ENCODE data around the gene DUSP22. TPM values are rescaled to one million over a fixed set of nuclear protein-coding genes. Genes with fewer than 3 reads are reported as not detected.

Gene DUSP22
- total RNA-seq, 1 experiment from 2014 or later: 34.8 TPM

DNA sequence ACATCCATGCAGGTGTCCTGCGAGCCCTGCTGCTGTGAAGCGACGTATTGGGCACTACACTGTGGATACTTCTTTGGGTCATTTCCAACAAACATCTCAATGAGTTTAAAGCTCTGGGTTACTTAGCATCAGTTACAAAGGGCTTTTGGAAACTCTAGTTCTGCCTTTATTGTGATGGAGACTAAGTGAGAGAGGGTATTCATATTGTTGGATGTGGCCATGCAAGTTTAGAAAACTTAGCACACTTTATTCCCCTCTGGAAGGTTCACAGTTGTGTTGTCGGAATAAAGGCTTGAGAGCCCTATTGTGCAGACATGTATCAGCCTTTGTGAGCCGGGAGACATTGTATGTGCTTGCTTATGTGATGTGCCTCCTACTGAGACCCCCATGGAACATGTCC is 22.1 kb downstream of the DUSP22 start:
- no TSS peak for BruUV-seq (replicated peaks)
- no peaks in the 10 kb centered on the region for H3K36me3 ChIP-seq (ENCODE audit: control insufficient read depth, insufficient read depth, low read length)
- TF ChIP-seq, protein P1, sequence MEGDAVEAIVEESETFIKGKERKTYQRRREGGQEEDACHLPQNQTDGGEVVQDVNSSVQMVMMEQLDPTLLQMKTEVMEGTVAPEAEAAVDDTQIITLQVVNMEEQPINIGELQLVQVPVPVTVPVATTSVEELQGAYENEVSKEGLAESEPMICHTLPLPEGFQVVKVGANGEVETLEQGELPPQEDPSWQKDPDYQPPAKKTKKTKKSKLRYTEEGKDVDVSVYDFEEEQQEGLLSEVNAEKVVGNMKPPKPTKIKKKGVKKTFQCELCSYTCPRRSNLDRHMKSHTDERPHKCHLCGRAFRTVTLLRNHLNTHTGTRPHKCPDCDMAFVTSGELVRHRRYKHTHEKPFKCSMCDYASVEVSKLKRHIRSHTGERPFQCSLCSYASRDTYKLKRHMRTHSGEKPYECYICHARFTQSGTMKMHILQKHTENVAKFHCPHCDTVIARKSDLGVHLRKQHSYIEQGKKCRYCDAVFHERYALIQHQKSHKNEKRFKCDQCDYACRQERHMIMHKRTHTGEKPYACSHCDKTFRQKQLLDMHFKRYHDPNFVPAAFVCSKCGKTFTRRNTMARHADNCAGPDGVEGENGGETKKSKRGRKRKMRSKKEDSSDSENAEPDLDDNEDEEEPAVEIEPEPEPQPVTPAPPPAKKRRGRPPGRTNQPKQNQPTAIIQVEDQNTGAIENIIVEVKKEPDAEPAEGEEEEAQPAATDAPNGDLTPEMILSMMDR (IDR thresholded peaks at IDR 0.05): no peak
- TF ChIP-seq POLR2AphosphoS5 (IDR thresholded peaks at IDR 0.05; ENCODE audit: low read depth, low read length): no peak
- no peak for TF ChIP-seq SIN3A (IDR thresholded peaks at IDR 0.05; ENCODE audit: borderline replicate concordance, insufficient read depth, low read depth, low read length)
- TF ChIP-seq, protein P2, sequence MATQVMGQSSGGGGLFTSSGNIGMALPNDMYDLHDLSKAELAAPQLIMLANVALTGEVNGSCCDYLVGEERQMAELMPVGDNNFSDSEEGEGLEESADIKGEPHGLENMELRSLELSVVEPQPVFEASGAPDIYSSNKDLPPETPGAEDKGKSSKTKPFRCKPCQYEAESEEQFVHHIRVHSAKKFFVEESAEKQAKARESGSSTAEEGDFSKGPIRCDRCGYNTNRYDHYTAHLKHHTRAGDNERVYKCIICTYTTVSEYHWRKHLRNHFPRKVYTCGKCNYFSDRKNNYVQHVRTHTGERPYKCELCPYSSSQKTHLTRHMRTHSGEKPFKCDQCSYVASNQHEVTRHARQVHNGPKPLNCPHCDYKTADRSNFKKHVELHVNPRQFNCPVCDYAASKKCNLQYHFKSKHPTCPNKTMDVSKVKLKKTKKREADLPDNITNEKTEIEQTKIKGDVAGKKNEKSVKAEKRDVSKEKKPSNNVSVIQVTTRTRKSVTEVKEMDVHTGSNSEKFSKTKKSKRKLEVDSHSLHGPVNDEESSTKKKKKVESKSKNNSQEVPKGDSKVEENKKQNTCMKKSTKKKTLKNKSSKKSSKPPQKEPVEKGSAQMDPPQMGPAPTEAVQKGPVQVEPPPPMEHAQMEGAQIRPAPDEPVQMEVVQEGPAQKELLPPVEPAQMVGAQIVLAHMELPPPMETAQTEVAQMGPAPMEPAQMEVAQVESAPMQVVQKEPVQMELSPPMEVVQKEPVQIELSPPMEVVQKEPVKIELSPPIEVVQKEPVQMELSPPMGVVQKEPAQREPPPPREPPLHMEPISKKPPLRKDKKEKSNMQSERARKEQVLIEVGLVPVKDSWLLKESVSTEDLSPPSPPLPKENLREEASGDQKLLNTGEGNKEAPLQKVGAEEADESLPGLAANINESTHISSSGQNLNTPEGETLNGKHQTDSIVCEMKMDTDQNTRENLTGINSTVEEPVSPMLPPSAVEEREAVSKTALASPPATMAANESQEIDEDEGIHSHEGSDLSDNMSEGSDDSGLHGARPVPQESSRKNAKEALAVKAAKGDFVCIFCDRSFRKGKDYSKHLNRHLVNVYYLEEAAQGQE (IDR thresholded peaks at IDR 0.05; ENCODE audit: insufficient read depth in 1 of 2, low read depth in 2 of 2, low read length in 1 of 2): no peak
- TF ChIP-seq TCF7L2 (IDR thresholded peaks at IDR 0.05; ENCODE audit: low read depth, low read length): no peak
- H3K4me1 ChIP-seq (ENCODE audit: control insufficient read depth, insufficient read depth, low read length): no peaks in the 10 kb centered on the region
- H3K27ac ChIP-seq (ENCODE audit: low read length): no peak overlapping the region
- intact Hi-C loops (cut with micrococcal nuclease; ENCODE audit: unreplicated experiment): no loop called here
- H3K9me3 ChIP-seq (ENCODE audit: control insufficient read depth, insufficient read depth, low read depth, low read length): no peaks in the 10 kb centered on the region
- H3K27me3 ChIP-seq (ENCODE audit: control insufficient read depth, insufficient read depth, low read length): no peaks in the 10 kb centered on the region
- POLR2A ChIA-PET: no interaction called here
- in situ Hi-C loops (cut with HindIII; ENCODE audit: low pct_unique_long_range_greater_than_20kb, low sequenced_read_pairs): no loop called here
- CTCF ChIA-PET: no interaction called here
- ATAC-seq (no peak), DNase-seq (ENCODE audit: low read depth, low spot score) (no peak)
- H3K4me3 ChIP-seq (ENCODE audit: low read depth in 2 of 2, low read length in 2 of 2): no peak overlapping the region

DNA sequence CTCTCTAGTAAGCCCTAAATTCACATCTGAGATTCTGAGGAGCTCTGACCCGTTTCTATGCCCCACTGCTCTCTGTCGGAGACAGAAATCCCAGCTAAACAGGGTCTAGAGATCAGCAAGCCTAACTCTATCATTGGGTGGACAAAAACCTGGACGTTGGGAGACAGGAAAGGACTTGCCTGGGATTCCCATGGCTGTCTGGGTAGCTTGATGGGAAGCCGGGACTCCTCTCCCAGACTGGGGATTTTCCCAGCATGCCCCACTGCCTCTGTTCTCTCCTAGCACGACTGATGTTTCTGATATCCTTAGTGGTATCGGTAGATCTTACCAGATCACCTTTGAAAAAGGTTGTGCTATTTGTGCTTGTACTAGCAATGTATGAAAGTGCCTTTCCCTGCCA is 22.9 kb downstream of the DUSP22 start:
- no peak overlapping the region for H3K4me3 ChIP-seq (ENCODE audit: low read depth in 2 of 2, low read length in 2 of 2)
- in situ Hi-C loops (cut with HindIII; ENCODE audit: low pct_unique_long_range_greater_than_20kb, low sequenced_read_pairs): no loop called here
- TF ChIP-seq, protein P2 (IDR thresholded peaks at IDR 0.05; ENCODE audit: insufficient read depth in 1 of 2, low read depth in 2 of 2, low read length in 1 of 2): no peak
- TF ChIP-seq SIN3A (IDR thresholded peaks at IDR 0.05; ENCODE audit: borderline replicate concordance, insufficient read depth, low read depth, low read length) (no peak), POLR2AphosphoS5 (IDR thresholded peaks at IDR 0.05; ENCODE audit: low read depth, low read length) (no peak), TCF7L2 (IDR thresholded peaks at IDR 0.05; ENCODE audit: low read depth, low read length) (no peak)
- TF ChIP-seq, protein P1 (IDR thresholded peaks at IDR 0.05): no peak
- ChIA-PET POLR2A (no interaction called here), CTCF (no interaction called here)
- intact Hi-C loops (cut with micrococcal nuclease; ENCODE audit: unreplicated experiment): no loop called here
- H3K27me3 ChIP-seq (ENCODE audit: control insufficient read depth, insufficient read depth, low read length): no peaks in the 10 kb centered on the region
- no peak for DNase-seq (ENCODE audit: low read depth, low spot score)
- ATAC-seq: no peak
- no peak overlapping the region for H3K27ac ChIP-seq (ENCODE audit: low read length)
- no TSS peak for BruUV-seq (replicated peaks)
- no peaks in the 10 kb centered on the region for H3K4me1 ChIP-seq (ENCODE audit: control insufficient read depth, insufficient read depth, low read length)
- H3K9me3 ChIP-seq (ENCODE audit: control insufficient read depth, insufficient read depth, low read depth, low read length): no peaks in the 10 kb centered on the region
- no peaks in the 10 kb centered on the region for H3K36me3 ChIP-seq (ENCODE audit: control insufficient read depth, insufficient read depth, low read length)
